K562 (cell line): ENCODE measurements around the gene SPNS2. TPM values are rescaled to one million over a fixed set of nuclear protein-coding genes. Genes with fewer than 3 reads are reported as not detected.

Experiments used
- ATAC-seq: fragments of 200-7000 bp; cut with Tn5 transposase; 3 replicates; pipeline ENCODE4 v1.9.1; 2020; ENCODE audit warnings: moderate library complexity
- BruUV-seq: library from RNA; stranded (reverse); fragments of 400-500 nt; replicated peaks from 2 replicates; lab custom pipeline; 2021; lab: Mats Ljungman, UMichigan
- CTCF ChIA-PET: fragments of 300-600 bp; formaldehyde crosslinking; extraction: SDS; loops from one replicate; lab custom pipeline; 2021; ENCODE audit warnings: low intra/inter-chr PET ratio; lab: Yijun Ruan, JAX
- POLR2A ChIA-PET: fragments of 300-600, 350-650 bp; sonication (Branson Sonifier 250); formaldehyde crosslinking; extraction: SDS; loops from one replicate; lab custom pipeline; 2021; ENCODE audit warnings: antibody characterized with exemption, inconsistent platforms; lab: Yijun Ruan, JAX
- DNase-seq, 4 experiments: peaks; one replicate each; pipeline versions ENCODE4 v3.0.0 to v3.0.0-alpha.2; 2011 to 2018; ENCODE audit warnings: low spot score in 3 of 4, mixed read lengths in 3 of 4; ENCODE audit errors: extremely low read depth in 1 of 4
- FAIRE-seq: peaks from 2 replicates; lab custom pipeline; 2011; peaks lifted over from hg19 to GRCh38; lab: Jason Lieb, UNC
- H2AFZ ChIP-seq: 2 replicates; pipeline ENCODE4 v1.6.0; 2011; ENCODE audit warnings: low read depth, low read length, control low read depth, inconsistent platforms
- H3K27ac ChIP-seq: fragments of 200-600 bp; 3 replicates; pipeline ENCODE4 v1.8.0; 2011; ENCODE audit warnings: low read depth, mild to moderate bottlenecking, control low read depth, inconsistent platforms, low read length, moderate library complexity, mixed read lengths; ENCODE audit errors: extremely low read depth
- H3K27me3 ChIP-seq, 2 experiments: fragments of 300-600 bp in 1 of 2; 2 replicates in 1 of 2; 3 replicates in 1 of 2; pipeline versions ENCODE4 v1.6.0 to v1.8.0; 2011; ENCODE audit warnings: inconsistent platforms in 2 of 2, low read length in 2 of 2, mild to moderate bottlenecking in 1 of 2, mixed read lengths in 1 of 2, moderate library complexity in 1 of 2; ENCODE audit not compliant: control insufficient read depth in 2 of 2, insufficient read depth in 2 of 2
- H3K36me3 ChIP-seq: fragments of 300-600 bp; 3 replicates; pipeline ENCODE4 v1.8.0; 2011; ENCODE audit warnings: mild to moderate bottlenecking, low read length, inconsistent platforms; ENCODE audit not compliant: control insufficient read depth, insufficient read depth
- H3K4me1 ChIP-seq, 2 experiments: fragments of 200-600 bp in 1 of 2; replicated peaks in 1 of 2; 2 replicates in 1 of 2; 3 replicates in 1 of 2; pipeline versions ENCODE4 v1.5.1 to v1.8.0; 2011; ENCODE audit warnings: inconsistent platforms in 2 of 2, low read length in 2 of 2, mild to moderate bottlenecking in 1 of 2, mixed read lengths in 1 of 2, moderate library complexity in 1 of 2; ENCODE audit not compliant: control insufficient read depth in 2 of 2, insufficient read depth in 2 of 2
- H3K4me2 ChIP-seq: 2 replicates; pipeline ENCODE4 v1.6.1; 2011; ENCODE audit warnings: low read length, control low read depth, inconsistent platforms, mixed read lengths; ENCODE audit not compliant: insufficient read depth
- H3K4me3 ChIP-seq: fragments of 200-600 bp; sonication (generic), shearing (Covaris generic); 2 replicates; pipeline ENCODE4 v1.5.1; 2016; ENCODE audit warnings: control low read depth, inconsistent platforms
- H3K79me2 ChIP-seq: fragments of 200-600 bp; 3 replicates; pipeline ENCODE4 v1.8.0; 2011; ENCODE audit warnings: low read length, inconsistent platforms; ENCODE audit not compliant: control insufficient read depth, insufficient read depth
- H3K9ac ChIP-seq, 2 experiments: 2 replicates each; pipeline versions ENCODE4 v1.6.0 to v1.6.1; 2011; ENCODE audit warnings: low read depth in 2 of 2, low read length in 2 of 2, control low read depth in 1 of 2, inconsistent platforms in 1 of 2, mild to moderate bottlenecking in 1 of 2, mixed read lengths in 1 of 2; ENCODE audit not compliant: insufficient read depth in 1 of 2
- H3K9me1 ChIP-seq: one replicate; pipeline ENCODE4 v1.6.0; 2011; ENCODE audit warnings: inconsistent platforms, mild to moderate bottlenecking, low read length, moderate library complexity; ENCODE audit not compliant: control insufficient read depth, insufficient read depth
- H3K9me3 ChIP-seq: replicated peaks from 2 replicates; pipeline ENCODE4 v1.5.1; 2011; ENCODE audit warnings: low read depth, low read length, inconsistent platforms; ENCODE audit not compliant: control insufficient read depth, insufficient read depth
- H4K20me1 ChIP-seq: replicated peaks from 2 replicates; pipeline ENCODE4 v1.6.1; 2011; ENCODE audit warnings: low read length, inconsistent platforms, mixed read lengths; ENCODE audit not compliant: control insufficient read depth, insufficient read depth
- BCOR ChIP-seq: fragments of 450-650 bp; IDR thresholded peaks from 2 replicates; pipeline ENCODE4 v1.6.1; 2016
- CBX5 ChIP-seq: IDR thresholded peaks from 2 replicates; pipeline ENCODE4 v1.6.1; 2014; ENCODE audit warnings: low read depth, borderline replicate concordance
- CHD1 ChIP-seq: fragments of 200-600 bp; sonication (generic); IDR thresholded peaks from one replicate; pipeline ENCODE4 v1.6.1; 2012; ENCODE audit warnings: mild to moderate bottlenecking, moderate library complexity, low read length, inconsistent platforms
- EP400 ChIP-seq: fragments of 450-650 bp; IDR thresholded peaks from 2 replicates; pipeline ENCODE4 v1.6.1; 2017; ENCODE audit warnings: antibody characterized with exemption, mild to moderate bottlenecking, moderate library complexity
- HNRNPH1 ChIP-seq: fragments of 200-400 bp; formaldehyde crosslinking; optimal IDR thresholded peaks from 2 replicates; pipeline ENCODE3; 2017; ENCODE audit warnings: low read depth, mild to moderate bottlenecking, low read length, moderate library complexity
- RBM22 ChIP-seq: fragments of 200-400 bp; formaldehyde crosslinking; IDR thresholded peaks from 2 replicates; pipeline ENCODE4 v1.6.1; 2018; ENCODE audit warnings: low read length, low read depth; ENCODE audit not compliant: poor library complexity, severe bottlenecking
- SMARCC2 ChIP-seq: fragments of 450-650 bp; IDR thresholded peaks from 2 replicates; pipeline ENCODE4 v1.6.1; 2017; ENCODE audit warnings: antibody characterized with exemption, moderate library complexity, mild to moderate bottlenecking, low read depth
- STAT5A ChIP-seq: IDR thresholded peaks from 2 replicates; pipeline ENCODE4 v1.6.1; 2012; ENCODE audit warnings: low read length, inconsistent platforms, borderline replicate concordance
- TOE1 ChIP-seq, 2 experiments: fragments of 450-650 bp in 1 of 2; sonication (generic) in 1 of 2; formaldehyde crosslinking in 1 of 2; IDR thresholded peaks; 2 replicates each; pipeline versions ENCODE4 v1.7.1 to v1.8.0; 2016 to 2022; ENCODE audit warnings: borderline replicate concordance in 2 of 2, mild to moderate bottlenecking in 2 of 2, antibody characterized with exemption in 1 of 2, inconsistent platforms in 1 of 2, low read depth in 1 of 2, missing genetic modification reagents in 1 of 2, moderate library complexity in 1 of 2
- ZNF133 ChIP-seq: fragments of 250-450 bp; sonication (Bioruptor Pico); IDR thresholded peaks from 2 replicates; pipeline ENCODE4 v1.4.0; 2020; ENCODE audit warnings: mild to moderate bottlenecking
- WGBS: fragments of 100-300 bp; shearing (Covaris generic); methylation state at CpG from one replicate; pipeline ENCODE4 v1.1.6; 2016; ENCODE audit warnings: low coverage, mixed read lengths; ENCODE audit not compliant: insufficient coverage; ENCODE audit errors: missing lambda C conversion rate; 5-methylcytosine and 5-hydroxymethylcytosine counted together
- in situ Hi-C: fragments of 300-500 bp; cut with MboI; formaldehyde crosslinking; loops from 4 replicates; pipeline ENCODE4 v1.15.0; 2018; ENCODE audit warnings: inconsistent platforms, mixed read lengths
- intact Hi-C: fragments of 100-400 bp; cut with micrococcal nuclease; formaldehyde crosslinking; loops from 2 replicates; pipeline ENCODE4 v1.14.2; 2022
- polyA plus RNA-seq, 8 experiments: library from polyadenylated mRNA; depleted of rRNA in 4 of 8; stranded (reverse) in 5 of 8; unstranded in 3 of 8; fragments of >200 nt; fragmentation: Nextera tagmentation in 2 of 8; fragmentation: Illumina TruSeq in 1 of 8; extraction: Ambion mirVana in 2 of 8; extraction: Trizol in 1 of 8; gene quantifications; 2 replicates each; pipeline versions ENCODE4 v1.2.1 to v1.2.3, GENCODE V29; 2011 to 2014; ENCODE audit warnings: inconsistent platforms in 1 of 8, missing spikeins in 1 of 8
- total RNA-seq, 7 experiments: library from RNA; depleted of rRNA in 6 of 7; stranded (reverse); fragments of >200 nt in 6 of 7; fragmentation: Illumina TruSeq in 2 of 7; extraction: Trizol in 2 of 7; gene quantifications; 2 replicates each; pipeline versions ENCODE4 v1.2.1 to v1.2.3, GENCODE V29; 2011 to 2021; ENCODE audit warnings: low replicate concordance in 1 of 7
- TF ChIP-seq, protein P1 (sequence below): fragments of 250-450 bp; sonication (Bioruptor Pico); IDR thresholded peaks from 2 replicates; pipeline ENCODE4 v1.8.0; 2021; ENCODE audit warnings: mild to moderate bottlenecking, moderate library complexity
- TF ChIP-seq, protein P2 (sequence below): fragments of 250-450 bp; sonication (Bioruptor Pico); IDR thresholded peaks from 2 replicates; pipeline ENCODE4 v1.5.0; 2022; ENCODE audit warnings: mild to moderate bottlenecking
- TF ChIP-seq, protein P3 (sequence below): fragments of 450-650 bp; conservative IDR thresholded peaks from 2 replicates; pipeline ENCODE4 v1.6.1; 2016; ENCODE audit warnings: missing genetic modification characterization, low read depth, mild to moderate bottlenecking, control low read depth, missing compliant biosample characterization
- TF ChIP-seq, protein P4 (sequence below): sonication (generic); formaldehyde crosslinking; IDR thresholded peaks from 2 replicates; pipeline ENCODE4 v1.8.1; 2022; ENCODE audit warnings: missing genetic modification reagents

SPNS2 gene
- total and polyA plus RNA-seq, 9 of the 15 experiments (the other 6 are each of a cell fraction or from before 2014, with no cell fraction given), result 0.06 TPM; not detected in 8

DNA sequence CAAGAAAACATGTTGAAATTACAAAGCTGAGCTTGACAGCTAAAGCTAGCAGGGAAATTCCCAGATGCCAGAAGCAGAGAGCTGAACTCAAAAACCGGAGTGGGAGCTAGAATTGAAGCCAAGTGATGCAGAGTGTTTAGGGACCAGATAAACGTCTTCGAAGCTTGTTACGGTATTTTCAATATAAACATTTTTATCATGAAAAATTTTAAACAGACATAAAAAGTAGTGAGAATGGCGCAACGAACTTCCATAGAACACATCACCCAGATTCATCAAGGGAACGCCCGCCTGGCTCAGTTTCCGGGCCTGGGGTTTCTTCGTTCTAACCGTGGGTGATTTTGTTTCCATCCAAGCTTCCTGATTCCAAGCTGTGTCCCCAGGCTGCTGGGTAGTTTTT is 18.1 kb downstream of the SPNS2 start:
- H3K27ac ChIP-seq, result no peak overlapping the region
- DNase-seq, result no peak
- peaks cover 3% of the 10 kb centered on the region; the same call in 1 of the 2 replicates for H4K20me1 ChIP-seq
- no peak for FAIRE-seq
- H3K27me3 ChIP-seq, result peaks cover 9 to 60% of the 10 kb centered on the region in 2 experiments; a peak in 3 of 5 replicates
- no peaks in the 10 kb centered on the region for H3K9me3 ChIP-seq
- no peak overlapping the region for H2AFZ ChIP-seq
- H3K4me1 ChIP-seq, result peaks cover 0 to 29% of the 10 kb centered on the region in 2 experiments; a peak in 2 of 5 replicates
- H3K9me1 ChIP-seq, result no peaks in the 10 kb centered on the region
- in situ Hi-C loops, result no loop called here
- no peak overlapping the region for H3K4me3 ChIP-seq
- H3K79me2 ChIP-seq, result no peaks in the 10 kb centered on the region
- CTCF ChIA-PET, result no interaction called here
- intact Hi-C loops, result no loop called here
- no TSS peak for BruUV-seq
- no peak overlapping the region for H3K4me2 ChIP-seq
- POLR2A ChIA-PET, result interaction anchor here (0.5 to 1.4 kb wide), 3 partner anchors 11 to 70 kb away, joined by 3 read pairs; no protein-coding TSS in a partner anchor
- 14% methylated on average over 11 of the region's 11 CpGs for WGBS
- ATAC-seq, result no peak
- H3K36me3 ChIP-seq, result no peaks in the 10 kb centered on the region
- no peak overlapping the region for H3K9ac ChIP-seq
- no peak for TF ChIP-seq HNRNPH1
- no peak for TF ChIP-seq STAT5A
- TF ChIP-seq, protein P1, sequence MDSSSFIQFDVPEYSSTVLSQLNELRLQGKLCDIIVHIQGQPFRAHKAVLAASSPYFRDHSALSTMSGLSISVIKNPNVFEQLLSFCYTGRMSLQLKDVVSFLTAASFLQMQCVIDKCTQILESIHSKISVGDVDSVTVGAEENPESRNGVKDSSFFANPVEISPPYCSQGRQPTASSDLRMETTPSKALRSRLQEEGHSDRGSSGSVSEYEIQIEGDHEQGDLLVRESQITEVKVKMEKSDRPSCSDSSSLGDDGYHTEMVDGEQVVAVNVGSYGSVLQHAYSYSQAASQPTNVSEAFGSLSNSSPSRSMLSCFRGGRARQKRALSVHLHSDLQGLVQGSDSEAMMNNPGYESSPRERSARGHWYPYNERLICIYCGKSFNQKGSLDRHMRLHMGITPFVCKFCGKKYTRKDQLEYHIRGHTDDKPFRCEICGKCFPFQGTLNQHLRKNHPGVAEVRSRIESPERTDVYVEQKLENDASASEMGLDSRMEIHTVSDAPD (CRISPR knock-in tag), result no peak
- TF ChIP-seq ZNF133, result no peak
- no peak for TF ChIP-seq EP400
- no peak for TF ChIP-seq BCOR
- TF ChIP-seq SMARCC2, result no peak
- no peak for TF ChIP-seq CHD1
- TF ChIP-seq, protein P2, sequence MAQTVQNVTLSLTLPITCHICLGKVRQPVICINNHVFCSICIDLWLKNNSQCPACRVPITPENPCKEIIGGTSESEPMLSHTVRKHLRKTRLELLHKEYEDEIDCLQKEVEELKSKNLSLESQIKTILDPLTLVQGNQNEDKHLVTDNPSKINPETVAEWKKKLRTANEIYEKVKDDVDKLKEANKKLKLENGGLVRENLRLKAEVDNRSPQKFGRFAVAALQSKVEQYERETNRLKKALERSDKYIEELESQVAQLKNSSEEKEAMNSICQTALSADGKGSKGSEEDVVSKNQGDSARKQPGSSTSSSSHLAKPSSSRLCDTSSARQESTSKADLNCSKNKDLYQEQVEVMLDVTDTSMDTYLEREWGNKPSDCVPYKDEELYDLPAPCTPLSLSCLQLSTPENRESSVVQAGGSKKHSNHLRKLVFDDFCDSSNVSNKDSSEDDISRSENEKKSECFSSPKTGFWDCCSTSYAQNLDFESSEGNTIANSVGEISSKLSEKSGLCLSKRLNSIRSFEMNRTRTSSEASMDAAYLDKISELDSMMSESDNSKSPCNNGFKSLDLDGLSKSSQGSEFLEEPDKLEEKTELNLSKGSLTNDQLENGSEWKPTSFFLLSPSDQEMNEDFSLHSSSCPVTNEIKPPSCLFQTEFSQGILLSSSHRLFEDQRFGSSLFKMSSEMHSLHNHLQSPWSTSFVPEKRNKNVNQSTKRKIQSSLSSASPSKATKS (CRISPR knock-in tag), result no peak
- TF ChIP-seq, protein P3, sequence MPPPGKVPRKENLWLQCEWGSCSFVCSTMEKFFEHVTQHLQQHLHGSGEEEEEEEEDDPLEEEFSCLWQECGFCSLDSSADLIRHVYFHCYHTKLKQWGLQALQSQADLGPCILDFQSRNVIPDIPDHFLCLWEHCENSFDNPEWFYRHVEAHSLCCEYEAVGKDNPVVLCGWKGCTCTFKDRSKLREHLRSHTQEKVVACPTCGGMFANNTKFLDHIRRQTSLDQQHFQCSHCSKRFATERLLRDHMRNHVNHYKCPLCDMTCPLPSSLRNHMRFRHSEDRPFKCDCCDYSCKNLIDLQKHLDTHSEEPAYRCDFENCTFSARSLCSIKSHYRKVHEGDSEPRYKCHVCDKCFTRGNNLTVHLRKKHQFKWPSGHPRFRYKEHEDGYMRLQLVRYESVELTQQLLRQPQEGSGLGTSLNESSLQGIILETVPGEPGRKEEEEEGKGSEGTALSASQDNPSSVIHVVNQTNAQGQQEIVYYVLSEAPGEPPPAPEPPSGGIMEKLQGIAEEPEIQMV, result no peak
- no peak for TF ChIP-seq CBX5
- no peak for TF ChIP-seq RBM22
- TF ChIP-seq, protein P4, sequence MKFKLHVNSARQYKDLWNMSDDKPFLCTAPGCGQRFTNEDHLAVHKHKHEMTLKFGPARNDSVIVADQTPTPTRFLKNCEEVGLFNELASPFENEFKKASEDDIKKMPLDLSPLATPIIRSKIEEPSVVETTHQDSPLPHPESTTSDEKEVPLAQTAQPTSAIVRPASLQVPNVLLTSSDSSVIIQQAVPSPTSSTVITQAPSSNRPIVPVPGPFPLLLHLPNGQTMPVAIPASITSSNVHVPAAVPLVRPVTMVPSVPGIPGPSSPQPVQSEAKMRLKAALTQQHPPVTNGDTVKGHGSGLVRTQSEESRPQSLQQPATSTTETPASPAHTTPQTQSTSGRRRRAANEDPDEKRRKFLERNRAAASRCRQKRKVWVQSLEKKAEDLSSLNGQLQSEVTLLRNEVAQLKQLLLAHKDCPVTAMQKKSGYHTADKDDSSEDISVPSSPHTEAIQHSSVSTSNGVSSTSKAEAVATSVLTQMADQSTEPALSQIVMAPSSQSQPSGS (CRISPR knock-in tag), result no peak
- no peak for TF ChIP-seq TOE1 (IDR thresholded peaks at IDR 0.05; ENCODE audit: borderline replicate concordance)
- no peak for TF ChIP-seq TOE1 (CRISPR knock-in tag; IDR thresholded peaks at IDR 0.05; ENCODE audit: borderline replicate concordance, low read depth)
